CD14-positive monocyte (primary cell): ENCODE data around the gene PCOLCE2. TPM values are rescaled to one million over a fixed set of nuclear protein-coding genes. Genes with fewer than 3 reads are reported as not detected.

Experiments
- DNase-seq, 3 donors: peaks; one replicate each; pipeline ENCODE4 v3.0.0-alpha.2; 2011 to 2022
- H2AFZ ChIP-seq: 2 replicates; pipeline ENCODE4 v1.6.0; 2012; ENCODE audit warnings: mild to moderate bottlenecking, low read depth, low read length, inconsistent platforms; ENCODE audit not compliant: insufficient read depth, poor library complexity, severe bottlenecking
- H3K27ac ChIP-seq, 2 donors: 1 replicate in 1 of 2; 2 replicates in 1 of 2; pipeline ENCODE4 v1.5.1; 2012 to 2013; ENCODE audit warnings: low read length in 2 of 2, control low read depth in 1 of 2, inconsistent platforms in 1 of 2, low read depth in 1 of 2, mild to moderate bottlenecking in 1 of 2
- H3K27me3 ChIP-seq, 2 donors: one replicate each; pipeline versions ENCODE4 v1.6.0 to v1.6.1; 2011 to 2013; ENCODE audit warnings: low read length in 2 of 2; ENCODE audit not compliant: control insufficient read depth in 2 of 2, insufficient read depth in 2 of 2
- H3K36me3 ChIP-seq, 2 donors: replicated peaks in 1 of 2; 1 replicate in 1 of 2; 2 replicates in 1 of 2; pipeline versions ENCODE4 v1.5.1 to v1.6.1; 2012 to 2013; ENCODE audit warnings: low read length in 2 of 2, control low read depth in 1 of 2, inconsistent platforms in 1 of 2, mild to moderate bottlenecking in 1 of 2; ENCODE audit not compliant: insufficient read depth in 2 of 2, control insufficient read depth in 1 of 2
- H3K4me1 ChIP-seq, 2 donors: 1 replicate in 1 of 2; 2 replicates in 1 of 2; pipeline versions ENCODE4 v1.5.1 to v1.6.1; 2012 to 2013; ENCODE audit warnings: low read length in 2 of 2, control low read depth in 1 of 2, inconsistent platforms in 1 of 2, mild to moderate bottlenecking in 1 of 2, moderate library complexity in 1 of 2; ENCODE audit not compliant: insufficient read depth in 2 of 2, control insufficient read depth in 1 of 2
- H3K4me2 ChIP-seq: replicated peaks from 2 replicates; pipeline ENCODE3; 2012; ENCODE audit warnings: low read length, moderate library complexity, mild to moderate bottlenecking; ENCODE audit not compliant: poor library complexity, severe bottlenecking; ENCODE audit errors: extremely low read depth
- H3K4me3 ChIP-seq, 3 experiments: fragments of 200-600 bp in 1 of 3; sonication (generic) in 1 of 3; replicated peaks in 1 of 3; 1 replicate in 2 of 3; 2 replicates in 1 of 3; pipeline ENCODE4 v1.5.1; 2011 to 2013; ENCODE audit warnings: low read length in 3 of 3, mild to moderate bottlenecking in 3 of 3, control low read depth in 2 of 3, low read depth in 2 of 3, inconsistent platforms in 1 of 3, moderate library complexity in 1 of 3
- H3K79me2 ChIP-seq: 2 replicates; pipeline ENCODE4 v1.6.0; 2012; ENCODE audit warnings: mild to moderate bottlenecking, control low read depth, inconsistent platforms, low read length, moderate library complexity; ENCODE audit not compliant: insufficient read depth
- H3K9ac ChIP-seq: 2 replicates; pipeline ENCODE4 v1.6.0; 2017; ENCODE audit warnings: low read length, mild to moderate bottlenecking; ENCODE audit not compliant: insufficient read depth, poor library complexity, severe bottlenecking
- H3K9me3 ChIP-seq, 2 donors: replicated peaks in 1 of 2; 1 replicate in 1 of 2; 2 replicates in 1 of 2; pipeline versions ENCODE4 v1.5.1 to v1.6.1; 2012 to 2013; ENCODE audit warnings: low read length in 2 of 2, control low read depth in 1 of 2; ENCODE audit not compliant: control insufficient read depth in 1 of 2, insufficient read depth in 1 of 2
- H4K20me1 ChIP-seq: 2 replicates; pipeline ENCODE4 v1.6.0; 2012; ENCODE audit warnings: mild to moderate bottlenecking, low read length, control low read depth, moderate library complexity; ENCODE audit not compliant: insufficient read depth
- H3K27ac Mint-ChIP-seq, 7 donors: one replicate each; pipeline ENCODE4 v1.8.0; 2020; ENCODE audit warnings: mild to moderate bottlenecking in 7 of 7, mixed read lengths in 7 of 7, moderate library complexity in 6 of 7, inconsistent platforms in 2 of 7
- H3K27me3 Mint-ChIP-seq, 3 donors: one replicate each; pipeline ENCODE4 v1.8.0; 2021 to 2022; ENCODE audit warnings: low read depth in 3 of 3, mild to moderate bottlenecking in 3 of 3, mixed read lengths in 3 of 3, moderate library complexity in 3 of 3, inconsistent platforms in 1 of 3
- H3K36me3 Mint-ChIP-seq, 2 donors: one replicate each; pipeline ENCODE4 v1.8.0; 2020; ENCODE audit warnings: mixed read lengths in 2 of 2, inconsistent platforms in 1 of 2, mild to moderate bottlenecking in 1 of 2
- H3K4me1 Mint-ChIP-seq: one replicate; pipeline ENCODE4 v1.8.0; 2020; ENCODE audit warnings: mild to moderate bottlenecking, mixed read lengths
- H3K4me3 Mint-ChIP-seq, 2 donors: one replicate each; pipeline ENCODE4 v1.8.0; 2020; ENCODE audit warnings: mild to moderate bottlenecking in 2 of 2, mixed read lengths in 2 of 2, moderate library complexity in 1 of 2
- H3K9me3 Mint-ChIP-seq, 7 donors: one replicate each; pipeline ENCODE4 v1.8.0; 2020 to 2022; ENCODE audit warnings: mixed read lengths in 7 of 7, mild to moderate bottlenecking in 6 of 7, moderate library complexity in 6 of 7, inconsistent platforms in 2 of 7
- WGBS: methylation state at CpG from one replicate; pipeline ENCODE4 v1.1.5; 2013; ENCODE audit warnings: missing lambda C conversion rate; ENCODE audit not compliant: insufficient coverage; 5-methylcytosine and 5-hydroxymethylcytosine counted together
- intact Hi-C, 2 donors: fragments of 100-400 bp; cut with micrococcal nuclease; formaldehyde crosslinking; loops; one replicate each; pipeline versions ENCODE4 v1.15.0 to v1.15.1; 2023
- polyA plus RNA-seq, 3 donors: library from polyadenylated mRNA; depleted of rRNA in 1 of 3; unstranded in 2 of 3; stranded (reverse) in 1 of 3; fragments of 300-500 nt in 2 of 3; fragments of >200 nt in 1 of 3; fragmentation: Illumina TruSeq in 2 of 3; gene quantifications; 1 replicate in 2 of 3; 2 replicates in 1 of 3; pipeline ENCODE4 v1.2.3, GENCODE V29; 2012 to 2021
- TF ChIP-seq, protein P1 (sequence below): fragments of 200-600 bp; IDR thresholded peaks from one replicate; pipeline ENCODE4 v1.8.0; 2022; ENCODE audit warnings: antibody characterized with exemption, mild to moderate bottlenecking

PCOLCE2 gene
- polyA plus RNA-seq, 3 donors = not detected

DNA sequence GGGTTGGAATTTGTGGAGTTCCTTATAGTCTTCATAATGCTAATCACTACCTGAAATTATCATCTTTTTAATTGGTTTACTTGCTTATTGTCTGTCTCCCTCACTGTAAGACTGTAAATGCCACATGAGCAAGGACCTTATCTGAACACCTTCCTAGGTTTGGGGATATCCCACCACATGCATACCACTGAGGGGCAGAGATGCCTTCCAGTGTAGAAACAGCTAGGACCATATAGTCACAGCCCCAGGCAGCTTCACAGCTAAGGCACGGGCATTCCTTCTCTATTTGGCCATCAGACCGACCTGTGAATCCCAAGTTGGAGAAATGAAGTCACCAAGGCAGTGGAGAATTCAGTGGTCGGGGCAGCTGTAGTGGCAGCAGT lies 46.0 kb upstream of the PCOLCE2 start:
- H3K36me3 Mint-ChIP-seq = no peaks in the 10 kb centered on the region
- no peak for DNase-seq
- H3K9me3 Mint-ChIP-seq = peaks cover 0 to 3% (median 0%) of the 10 kb centered on the region in 7 donors
- H3K27me3 ChIP-seq = no peaks in the 10 kb centered on the region
- WGBS = 96% methylated on average over 3 of the region's 3 CpGs
- H3K4me2 ChIP-seq = no peak overlapping the region
- peaks cover 0 to 6% (median 2%) of the 10 kb centered on the region in 3 donors for H3K27me3 Mint-ChIP-seq
- no peak overlapping the region for H3K4me3 Mint-ChIP-seq
- H3K27ac Mint-ChIP-seq = no peak overlapping the region
- no peaks in the 10 kb centered on the region for H3K4me1 ChIP-seq
- H2AFZ ChIP-seq = no peak overlapping the region
- H3K9me3 ChIP-seq = no peaks in the 10 kb centered on the region
- H3K4me3 ChIP-seq = no peak overlapping the region
- no peak overlapping the region for H3K9ac ChIP-seq
- intact Hi-C loops = no loop called here
- no peak overlapping the region for H3K27ac ChIP-seq
- H3K4me1 Mint-ChIP-seq = no peaks in the 10 kb centered on the region
- TF ChIP-seq, protein P1, sequence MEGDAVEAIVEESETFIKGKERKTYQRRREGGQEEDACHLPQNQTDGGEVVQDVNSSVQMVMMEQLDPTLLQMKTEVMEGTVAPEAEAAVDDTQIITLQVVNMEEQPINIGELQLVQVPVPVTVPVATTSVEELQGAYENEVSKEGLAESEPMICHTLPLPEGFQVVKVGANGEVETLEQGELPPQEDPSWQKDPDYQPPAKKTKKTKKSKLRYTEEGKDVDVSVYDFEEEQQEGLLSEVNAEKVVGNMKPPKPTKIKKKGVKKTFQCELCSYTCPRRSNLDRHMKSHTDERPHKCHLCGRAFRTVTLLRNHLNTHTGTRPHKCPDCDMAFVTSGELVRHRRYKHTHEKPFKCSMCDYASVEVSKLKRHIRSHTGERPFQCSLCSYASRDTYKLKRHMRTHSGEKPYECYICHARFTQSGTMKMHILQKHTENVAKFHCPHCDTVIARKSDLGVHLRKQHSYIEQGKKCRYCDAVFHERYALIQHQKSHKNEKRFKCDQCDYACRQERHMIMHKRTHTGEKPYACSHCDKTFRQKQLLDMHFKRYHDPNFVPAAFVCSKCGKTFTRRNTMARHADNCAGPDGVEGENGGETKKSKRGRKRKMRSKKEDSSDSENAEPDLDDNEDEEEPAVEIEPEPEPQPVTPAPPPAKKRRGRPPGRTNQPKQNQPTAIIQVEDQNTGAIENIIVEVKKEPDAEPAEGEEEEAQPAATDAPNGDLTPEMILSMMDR = no peak
- H3K36me3 ChIP-seq = no peaks in the 10 kb centered on the region
- H3K79me2 ChIP-seq = no peaks in the 10 kb centered on the region
- no peaks in the 10 kb centered on the region for H4K20me1 ChIP-seq

DNA sequence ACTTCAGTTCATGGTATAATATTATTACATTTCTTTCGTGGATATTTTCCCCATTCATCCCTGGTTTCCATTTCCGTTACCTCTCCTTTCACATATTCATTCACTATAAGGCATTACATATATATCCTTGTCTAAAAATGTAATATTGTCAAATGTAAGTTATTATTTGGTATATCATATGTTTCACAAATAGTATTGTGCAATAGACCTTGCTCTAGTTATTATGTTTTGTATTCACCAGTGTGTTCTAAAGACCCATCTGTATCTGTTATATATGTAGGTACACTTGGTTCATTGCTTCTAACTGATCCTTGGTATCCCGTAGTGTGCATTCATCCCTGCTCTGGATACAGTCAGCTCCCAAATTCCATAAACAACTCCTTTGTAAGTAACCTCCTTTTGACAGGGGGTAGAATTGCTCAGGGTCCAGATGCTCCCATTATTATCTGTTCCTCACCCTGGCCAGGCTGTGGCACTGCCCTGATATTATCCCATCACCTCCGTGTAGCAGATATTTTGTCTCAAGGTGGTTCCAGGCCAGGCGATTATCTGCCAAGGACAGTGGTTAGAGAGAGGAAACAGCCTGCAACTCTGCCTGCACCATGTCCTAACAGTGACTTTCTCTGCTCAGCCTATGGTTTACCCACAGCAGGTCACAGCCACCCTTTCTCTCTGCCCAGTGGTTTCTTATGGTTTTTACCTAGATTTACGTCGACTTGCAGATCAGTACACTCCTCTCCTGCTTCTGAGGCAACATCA lies 45.4 kb upstream of the PCOLCE2 start:
- Histone ChIP-seq H3K4me1 (no peaks in the 10 kb centered on the region), H3K27ac (no peak overlapping the region), H3K4me2 (no peak overlapping the region), H3K27me3 (no peaks in the 10 kb centered on the region), H3K9me3 (no peaks in the 10 kb centered on the region), H3K79me2 (no peaks in the 10 kb centered on the region), H3K9ac (no peak overlapping the region), H3K4me3 (no peak overlapping the region), H3K36me3 (no peaks in the 10 kb centered on the region), H4K20me1 (no peaks in the 10 kb centered on the region), H2AFZ (no peak overlapping the region)
- 90% methylated on average over 2 of the region's 7 CpGs for WGBS
- Mint-ChIP-seq H3K4me3 (no peak overlapping the region), H3K27me3 (peaks cover 0 to 6% (median 2%) of the 10 kb centered on the region in 3 donors), H3K4me1 (no peaks in the 10 kb centered on the region), H3K36me3 (no peaks in the 10 kb centered on the region), H3K9me3 (peaks cover 0 to 3% (median 0%) of the 10 kb centered on the region in 7 donors), H3K27ac (no peak overlapping the region)
- TF ChIP-seq, protein P1 = no peak
- no peak for DNase-seq
- intact Hi-C loops = no loop called here
